PC-9 (cell line): Measurements from ENCODE around the gene ITPRIP. TPM values are rescaled to one million over a fixed set of nuclear protein-coding genes. Genes with fewer than 3 reads are reported as not detected.

Source experiments
- BruUV-seq: library from RNA; stranded (reverse); fragments of 400-500 nt; replicated peaks from 2 replicates; lab custom pipeline; 2021; lab: Mats Ljungman, UMichigan
- CTCF ChIA-PET: fragments of 300-600 bp; sonication (Branson Sonifier 250); formaldehyde crosslinking; loops from one replicate; lab custom pipeline; 2022; ENCODE audit warnings: antibody characterized with exemption; lab: Charles Lee
- POLR2A ChIA-PET: fragments of 300-600 bp; sonication (Branson Sonifier 250); formaldehyde crosslinking; loops from one replicate; lab custom pipeline; 2022; ENCODE audit warnings: antibody characterized with exemption; ENCODE audit not compliant: unreplicated experiment; lab: Charles Lee
- DNase-seq, 2 experiments: peaks; one replicate each; pipeline versions ENCODE4 v3.0.0 to v3.0.0-alpha.2; 2015 to 2022; ENCODE audit warnings: mixed read lengths in 1 of 2
- H2AFZ ChIP-seq: fragments of 200-600 bp; sonication (generic); 2 replicates; pipeline ENCODE4 v1.8.1; 2017; ENCODE audit warnings: antibody characterized with exemption
- H3F3A ChIP-seq: fragments of 200-600 bp; sonication (generic); 2 replicates; pipeline ENCODE4 v1.8.1; 2017; ENCODE audit warnings: antibody characterized with exemption, mild to moderate bottlenecking, low read depth; ENCODE audit not compliant: insufficient read depth
- H3K27ac ChIP-seq: fragments of 200-600 bp; sonication (generic); 2 replicates; pipeline ENCODE4 v1.6.1; 2016; ENCODE audit warnings: mixed run types
- H3K27me3 ChIP-seq: fragments of 200-600 bp; sonication (generic); 2 replicates; pipeline ENCODE4 v1.6.1; 2016; ENCODE audit warnings: low read depth, mixed run types; ENCODE audit not compliant: insufficient read depth
- H3K36me3 ChIP-seq: fragments of 200-600 bp; sonication (generic); 2 replicates; pipeline ENCODE4 v1.6.1; 2016; ENCODE audit warnings: low read depth, mixed run types
- H3K4me1 ChIP-seq: fragments of 200-600 bp; sonication (generic); replicated peaks from 2 replicates; pipeline ENCODE4 v1.6.1; 2016; ENCODE audit warnings: mixed run types; ENCODE audit not compliant: insufficient read depth
- H3K4me2 ChIP-seq: fragments of 200-600 bp; sonication (generic); 2 replicates; pipeline ENCODE4 v1.6.1; 2017; ENCODE audit warnings: mixed run types
- H3K4me3 ChIP-seq: fragments of 200-600 bp; sonication (generic); 2 replicates; pipeline ENCODE4 v1.6.1; 2016; ENCODE audit warnings: mixed run types
- H3K79me2 ChIP-seq: fragments of 200-600 bp; sonication (generic); 2 replicates; pipeline ENCODE4 v1.6.1; 2017; ENCODE audit warnings: low read depth, mixed run types
- H3K9me2 ChIP-seq: fragments of 200-600 bp; sonication (generic); 2 replicates; pipeline ENCODE4 v1.8.1; 2017; ENCODE audit warnings: mild to moderate bottlenecking; ENCODE audit not compliant: insufficient read depth
- H3K9me3 ChIP-seq: fragments of 200-600 bp; sonication (generic); 2 replicates; pipeline ENCODE4 v1.8.1; 2016; ENCODE audit warnings: low read depth; ENCODE audit not compliant: insufficient read depth
- H4K20me1 ChIP-seq: fragments of 200-600 bp; sonication (generic); 2 replicates; pipeline ENCODE4 v1.8.1; 2017; ENCODE audit not compliant: insufficient read depth
- CTCF ChIP-seq: fragments of 200-600 bp; sonication (generic); conservative IDR thresholded peaks from 2 replicates; pipeline ENCODE4 v1.6.1; 2017; ENCODE audit warnings: mixed run types, antibody characterized with exemption, mild to moderate bottlenecking, moderate library complexity
- EZH2 ChIP-seq: fragments of 200-600 bp; sonication (generic); IDR thresholded peaks from 2 replicates; pipeline ENCODE4 v1.8.0; 2017; ENCODE audit warnings: antibody characterized with exemption, low read depth
- intact Hi-C: fragments of 100-400 bp; cut with micrococcal nuclease; formaldehyde crosslinking; loops from one replicate; pipeline ENCODE4 v1.10.0; 2022; ENCODE audit not compliant: unreplicated experiment
- total RNA-seq: library from RNA; stranded (reverse); gene quantifications from 2 replicates; pipeline ENCODE4 v1.2.3, GENCODE V29; 2021

The ITPRIP gene
- total RNA-seq, 1 experiment from 2014 or later: 6.7 TPM

GRCh38 chr10:104311184-104311720, 27.0 kb downstream of the ITPRIP start:
- H3F3A ChIP-seq: no peaks in the 10 kb centered on the region
- no peak overlapping the region for H2AFZ ChIP-seq
- POLR2A ChIA-PET: no interaction called here
- no peak for DNase-seq
- no TSS peak for BruUV-seq
- 0 out of 2 replicates have a peak, but pooled peaks cover 3% of the 10 kb centered on the region for H3K36me3 ChIP-seq
- H3K4me1 ChIP-seq: no peaks in the 10 kb centered on the region
- H3K9me2 ChIP-seq: no peaks in the 10 kb centered on the region
- H4K20me1 ChIP-seq: no peaks in the 10 kb centered on the region
- H3K27ac ChIP-seq: no peak overlapping the region
- intact Hi-C loops: no loop called here
- H3K9me3 ChIP-seq: no peaks in the 10 kb centered on the region
- no peak overlapping the region for H3K4me2 ChIP-seq
- no peaks in the 10 kb centered on the region for H3K79me2 ChIP-seq
- no peaks in the 10 kb centered on the region for H3K27me3 ChIP-seq
- H3K4me3 ChIP-seq: no peak overlapping the region
- TF ChIP-seq EZH2 (no peak), CTCF (no peak)
- CTCF ChIA-PET: no interaction called here

- no TSS peak for BruUV-seq
- Histone ChIP-seq H3F3A (0 out of 2 replicates have a peak, but pooled peaks cover 3% of the 10 kb centered on the region), H3K79me2 (no peaks in the 10 kb centered on the region), H3K4me1 (peaks cover 5% of the 10 kb centered on the region), H3K9me2 (no peaks in the 10 kb centered on the region), H3K27ac (no peak overlapping the region), H2AFZ (no peak overlapping the region), H4K20me1 (no peaks in the 10 kb centered on the region), H3K4me2 (no peak overlapping the region), H3K9me3 (no peaks in the 10 kb centered on the region), H3K36me3 (0 out of 2 replicates have a peak, but pooled peaks cover 3% of the 10 kb centered on the region), H3K27me3 (no peaks in the 10 kb centered on the region), H3K4me3 (no peak overlapping the region)
- no peak for DNase-seq
- POLR2A ChIA-PET: no interaction called here
- CTCF ChIA-PET: interaction anchor here (0.7 kb wide), 1 partner anchor 18 kb away, joined by 5 read pairs; no protein-coding TSS in a partner anchor
- intact Hi-C loops: no loop called here
- TF ChIP-seq CTCF (no peak), EZH2 (no peak)
Observed at GRCh38 chr10:104309980-104310978, 28.0 kb downstream of the ITPRIP start.

- H3K79me2 ChIP-seq: no peaks in the 10 kb centered on the region
- POLR2A ChIA-PET: no interaction called here
- H3K27me3 ChIP-seq: no peaks in the 10 kb centered on the region
- no peaks in the 10 kb centered on the region; the same call in 1 of the 2 replicates for H3K9me3 ChIP-seq
- H3K27ac ChIP-seq: no peak overlapping the region
- TF ChIP-seq CTCF (no peak), EZH2 (no peak)
- no peaks in the 10 kb centered on the region for H3K9me2 ChIP-seq
- no peak overlapping the region for H3K4me3 ChIP-seq
- no peak overlapping the region for H3K4me2 ChIP-seq
- 0 out of 2 replicates have a peak, but pooled peaks cover 4% of the 10 kb centered on the region for H3F3A ChIP-seq
- no TSS peak for BruUV-seq
- no peaks in the 10 kb centered on the region for H4K20me1 ChIP-seq
- H3K36me3 ChIP-seq: no peaks in the 10 kb centered on the region
- CTCF ChIA-PET: no interaction called here
- no peak for DNase-seq
- H3K4me1 ChIP-seq: peaks cover 15% of the 10 kb centered on the region
- intact Hi-C loops: no loop called here
- H2AFZ ChIP-seq: no peak overlapping the region
Observed at GRCh38 chr10:104308439-104308903, 29.8 kb downstream of the ITPRIP start.
